GM12873 (cell line): ENCODE data around the gene WDR33.

Experiments
- TF ChIP-seq, protein P1 (sequence below): IDR thresholded peaks from 2 replicates; pipeline ENCODE4 v1.5.1; 2012; ENCODE audit warnings: low read depth, mild to moderate bottlenecking, moderate library complexity, low read length, control low read depth; ENCODE audit not compliant: insufficient read depth; ENCODE audit errors: missing control alignments

WDR33 gene

DNA sequence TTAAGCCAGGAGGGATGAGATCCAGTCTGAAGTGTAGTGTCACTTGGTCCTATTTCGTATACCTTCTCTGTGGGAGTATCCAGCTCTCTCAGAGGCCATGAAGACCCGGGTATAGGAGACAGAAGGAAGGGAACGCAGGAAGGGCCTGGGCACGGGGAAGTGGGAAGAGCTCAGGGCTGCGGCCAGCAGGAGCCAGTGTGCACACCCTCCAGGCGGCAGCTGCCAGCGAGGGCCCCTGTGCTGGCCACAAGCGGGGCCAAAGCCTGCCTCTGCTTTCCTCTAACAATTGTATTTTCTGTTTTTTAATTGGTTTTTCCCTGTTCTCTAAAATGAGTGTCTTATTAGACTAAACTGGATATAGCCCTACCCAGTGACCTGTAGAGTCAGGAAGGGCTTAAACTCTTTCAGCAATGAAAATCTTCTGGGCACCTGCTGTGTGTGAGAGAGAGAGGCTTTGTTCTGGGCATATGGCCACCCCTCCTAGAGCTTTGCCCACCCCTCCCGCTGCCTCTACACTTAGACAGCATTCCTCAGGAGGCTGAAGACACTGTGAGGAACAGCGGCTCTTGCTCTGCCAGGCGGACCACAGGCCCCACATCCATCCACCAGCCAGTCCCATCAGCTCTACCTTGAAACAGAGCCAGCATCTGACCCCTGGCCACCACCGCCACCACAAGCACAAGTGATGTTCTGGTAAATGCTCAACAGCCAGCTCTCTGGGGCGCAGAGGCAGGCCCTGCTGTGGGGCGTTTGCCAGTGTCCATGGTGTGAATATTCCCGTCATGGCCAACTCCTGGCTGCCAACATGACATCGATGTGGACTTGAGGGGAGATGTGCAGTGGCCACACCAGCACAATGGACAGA, 155.5 kb downstream of the WDR33 start:
- TF ChIP-seq, protein P1, sequence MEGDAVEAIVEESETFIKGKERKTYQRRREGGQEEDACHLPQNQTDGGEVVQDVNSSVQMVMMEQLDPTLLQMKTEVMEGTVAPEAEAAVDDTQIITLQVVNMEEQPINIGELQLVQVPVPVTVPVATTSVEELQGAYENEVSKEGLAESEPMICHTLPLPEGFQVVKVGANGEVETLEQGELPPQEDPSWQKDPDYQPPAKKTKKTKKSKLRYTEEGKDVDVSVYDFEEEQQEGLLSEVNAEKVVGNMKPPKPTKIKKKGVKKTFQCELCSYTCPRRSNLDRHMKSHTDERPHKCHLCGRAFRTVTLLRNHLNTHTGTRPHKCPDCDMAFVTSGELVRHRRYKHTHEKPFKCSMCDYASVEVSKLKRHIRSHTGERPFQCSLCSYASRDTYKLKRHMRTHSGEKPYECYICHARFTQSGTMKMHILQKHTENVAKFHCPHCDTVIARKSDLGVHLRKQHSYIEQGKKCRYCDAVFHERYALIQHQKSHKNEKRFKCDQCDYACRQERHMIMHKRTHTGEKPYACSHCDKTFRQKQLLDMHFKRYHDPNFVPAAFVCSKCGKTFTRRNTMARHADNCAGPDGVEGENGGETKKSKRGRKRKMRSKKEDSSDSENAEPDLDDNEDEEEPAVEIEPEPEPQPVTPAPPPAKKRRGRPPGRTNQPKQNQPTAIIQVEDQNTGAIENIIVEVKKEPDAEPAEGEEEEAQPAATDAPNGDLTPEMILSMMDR: no peak

DNA sequence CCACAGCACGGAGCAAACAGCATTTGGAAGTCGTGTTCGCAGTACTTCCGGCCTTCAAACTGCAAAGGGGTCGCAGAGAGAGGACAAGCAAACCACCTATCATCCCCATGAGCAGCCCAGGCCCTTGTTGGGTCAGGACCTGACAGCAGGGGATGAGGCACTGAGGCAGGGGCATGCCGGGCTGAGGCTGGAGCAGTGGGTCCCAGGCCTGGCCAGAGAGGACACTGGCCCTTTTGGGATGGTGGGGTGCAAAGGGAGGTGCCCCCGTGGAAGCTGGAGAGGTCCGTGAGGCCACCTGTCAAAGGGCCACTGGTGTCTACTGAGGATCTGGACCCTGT, 156.2 kb downstream of the WDR33 start:
- TF ChIP-seq, protein P1: no peak

DNA sequence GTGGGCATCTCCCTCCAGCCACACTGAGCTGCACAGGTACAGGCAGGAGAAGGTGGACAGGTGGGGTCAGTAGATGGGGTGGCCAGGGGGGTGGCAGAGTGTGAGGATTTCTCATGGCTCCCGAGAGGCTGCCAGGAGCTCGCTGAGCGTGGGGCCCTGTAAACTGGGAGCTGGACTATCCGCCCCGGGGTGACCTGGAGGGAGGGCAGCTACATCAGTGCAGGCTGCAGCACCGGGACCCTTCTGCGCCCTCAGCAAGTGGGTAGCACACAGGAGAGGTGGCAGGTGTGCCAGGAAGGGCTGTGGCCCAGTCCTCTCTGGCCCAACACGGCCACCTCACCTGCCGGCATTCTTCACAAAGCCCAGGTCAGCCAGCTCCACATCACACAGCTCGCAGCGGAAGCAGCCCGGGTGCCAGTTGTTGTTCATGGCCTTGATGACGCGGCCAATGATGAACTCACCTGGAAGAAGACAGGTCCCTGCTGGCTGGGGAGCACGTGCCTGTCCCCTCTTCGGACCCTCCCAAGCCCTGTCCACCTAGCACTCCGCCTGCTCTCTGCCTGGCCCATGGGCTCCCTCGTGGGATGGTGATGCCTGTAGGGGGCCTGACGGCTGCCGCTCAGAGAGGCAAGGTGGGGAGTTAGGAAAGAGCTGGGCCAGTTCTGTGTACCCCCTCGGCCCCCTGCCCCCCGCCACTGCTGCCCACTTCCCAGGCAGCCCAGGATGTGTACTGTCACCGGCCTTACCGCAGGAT, 156.7 kb downstream of the WDR33 start:
- TF ChIP-seq, protein P1: no peak

DNA sequence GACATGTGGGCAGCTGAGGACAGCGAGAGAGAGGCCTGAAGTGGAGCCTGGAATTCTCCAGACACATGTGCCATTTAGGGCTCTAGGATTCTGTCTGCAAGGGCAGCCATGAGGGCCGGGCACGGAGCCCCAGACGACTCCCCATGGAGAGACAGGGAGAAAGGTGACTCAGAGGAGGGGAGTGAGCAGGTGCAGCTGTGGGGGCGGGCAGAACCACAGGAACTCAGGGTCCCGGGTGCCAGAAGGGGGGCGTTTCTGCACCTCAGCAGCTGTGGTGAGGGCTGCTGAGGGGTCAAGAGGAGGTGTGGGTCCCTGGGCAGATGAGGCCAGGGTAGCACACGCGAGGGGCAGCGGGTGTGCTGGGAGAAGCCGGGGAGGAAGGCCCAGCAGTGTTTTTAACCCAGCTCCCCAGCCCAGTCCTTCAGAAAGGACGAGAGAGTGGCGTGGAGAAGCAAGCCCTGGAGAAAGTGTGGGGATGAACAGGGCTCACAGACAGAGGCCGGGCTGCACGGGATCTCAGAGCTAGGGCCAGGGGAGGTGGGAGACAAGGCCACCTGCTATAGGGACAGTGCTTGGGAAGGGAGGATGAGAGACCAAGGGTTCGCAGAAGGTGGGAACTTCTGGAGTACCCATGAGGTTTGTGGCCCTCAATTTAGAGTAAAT, 157.4 kb downstream of the WDR33 start:
- TF ChIP-seq, protein P1: no peak

DNA sequence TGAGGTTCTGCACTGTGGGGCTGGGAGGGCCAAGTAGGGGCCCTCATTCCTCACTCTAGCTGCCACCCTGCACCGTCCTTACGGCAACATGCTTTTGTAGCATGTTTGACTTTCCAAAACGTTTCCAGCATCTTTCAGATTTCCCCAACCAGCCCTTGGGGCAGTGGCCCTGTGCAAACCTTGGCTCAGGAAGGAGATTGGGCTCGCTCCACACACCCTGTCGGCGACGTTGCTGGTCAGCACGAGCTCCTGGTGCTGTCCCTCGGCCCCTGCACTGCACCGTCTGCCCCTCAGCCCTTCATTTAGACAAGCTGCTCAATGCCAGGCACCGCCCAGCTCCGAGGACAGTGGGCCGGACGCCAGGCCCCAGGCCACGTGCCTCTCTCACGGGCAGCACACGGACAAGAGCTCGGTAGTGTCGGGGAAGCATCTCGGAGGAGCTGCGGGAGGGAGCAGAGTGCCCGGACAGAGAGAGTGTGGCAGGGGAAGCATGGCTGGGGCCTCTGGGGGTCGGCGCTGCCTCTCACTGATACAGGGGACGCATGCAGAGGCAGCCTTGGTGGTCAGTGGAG, 158.1 kb downstream of the WDR33 start:
- TF ChIP-seq, protein P1: no peak

DNA sequence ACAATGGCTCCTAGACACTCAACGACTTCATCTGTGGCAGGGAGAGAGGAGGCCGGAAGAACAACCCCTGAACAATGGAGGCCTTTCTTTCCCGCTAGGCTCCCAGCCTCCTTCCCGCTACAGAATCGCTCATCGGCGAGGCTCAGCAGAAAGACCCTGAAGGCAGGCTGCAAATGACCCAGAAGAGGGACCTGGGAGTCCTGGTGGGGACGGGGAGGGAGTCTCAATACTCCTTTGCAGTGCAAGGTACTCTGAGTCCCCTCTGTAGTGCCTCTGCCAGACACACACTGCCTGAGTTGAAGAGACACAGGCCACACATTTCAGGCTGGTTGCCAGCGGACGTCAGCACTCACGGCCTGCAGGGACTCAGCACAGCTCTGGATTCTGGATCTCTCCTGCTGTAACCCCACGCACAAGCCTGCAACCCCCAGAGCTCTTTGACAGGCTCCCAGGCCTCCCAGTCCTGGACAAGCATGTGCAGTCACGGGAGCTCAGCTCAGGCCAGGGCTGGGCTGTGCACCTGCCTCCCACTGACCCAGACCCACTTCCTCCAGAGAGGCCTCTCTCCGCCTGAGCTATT, 158.9 kb downstream of the WDR33 start:
- TF ChIP-seq, protein P1: no peak
